Common myeloid progenitor, CD34-positive (primary cell): ENCODE results near the gene GRB10.

ENCODE experiments used
- CTCF ChIA-PET: fragments of 350-600 bp; sonication (Branson Sonifier 250); formaldehyde crosslinking; loops from one replicate; lab custom pipeline; 2021; ENCODE audit warnings: antibody characterized with exemption; lab: Charles Lee
- POLR2A ChIA-PET: fragments of 350-600 bp; sonication (Branson Sonifier 250); formaldehyde crosslinking; loops from one replicate; lab custom pipeline; 2021; ENCODE audit warnings: antibody characterized with exemption; lab: Charles Lee
- DNase-seq, 3 donors: peaks; one replicate each; pipeline versions ENCODE4 v3.0.0 to v3.0.0-alpha.2; 2013
- H3K27ac ChIP-seq, 2 experiments: 1 replicate in 1 of 2; 2 replicates in 1 of 2; pipeline ENCODE4 v1.7.0; 2013; ENCODE audit warnings: inconsistent platforms in 2 of 2, low read length in 2 of 2, mild to moderate bottlenecking in 2 of 2, low read depth in 1 of 2, moderate library complexity in 1 of 2; ENCODE audit not compliant: severe bottlenecking in 2 of 2, insufficient read depth in 1 of 2, poor library complexity in 1 of 2
- H3K27me3 ChIP-seq, 5 experiments: replicated peaks in 2 of 5; 1 replicate in 3 of 5; 2 replicates in 2 of 5; pipeline versions ENCODE4 v1.6.1 to v1.7.0; 2013; ENCODE audit warnings: low read length in 4 of 5, mild to moderate bottlenecking in 2 of 5, moderate library complexity in 2 of 5, inconsistent platforms in 1 of 5; ENCODE audit not compliant: insufficient read depth in 5 of 5, control insufficient read depth in 4 of 5
- H3K36me3 ChIP-seq, 4 experiments: 1 replicate in 2 of 4; 2 replicates in 2 of 4; pipeline versions ENCODE4 v1.6.1 to v1.7.0; 2013; ENCODE audit warnings: low read length in 3 of 4, control low read depth in 1 of 4, mild to moderate bottlenecking in 1 of 4; ENCODE audit not compliant: control insufficient read depth in 4 of 4, insufficient read depth in 4 of 4
- H3K4me1 ChIP-seq, 4 experiments: 1 replicate in 3 of 4; 2 replicates in 1 of 4; pipeline versions ENCODE4 v1.6.1 to v1.7.1; 2013; ENCODE audit warnings: low read length in 3 of 4, mild to moderate bottlenecking in 3 of 4, control low read depth in 1 of 4, inconsistent platforms in 1 of 4, moderate library complexity in 1 of 4; ENCODE audit not compliant: control insufficient read depth in 4 of 4, insufficient read depth in 4 of 4; ENCODE audit errors: control extremely low read depth in 1 of 4
- H3K4me3 ChIP-seq, 7 experiments: 1 replicate in 4 of 7; 2 replicates in 3 of 7; pipeline versions ENCODE4 v1.5.1 to v1.7.0; 2013; ENCODE audit warnings: mild to moderate bottlenecking in 7 of 7, low read length in 6 of 7, moderate library complexity in 6 of 7, inconsistent platforms in 2 of 7, low read depth in 2 of 7, control low read depth in 1 of 7; ENCODE audit not compliant: insufficient read depth in 4 of 7, control insufficient read depth in 1 of 7; ENCODE audit errors: extremely low read depth in 1 of 7
- H3K9me3 ChIP-seq, 5 experiments: 1 replicate in 4 of 5; 2 replicates in 1 of 5; pipeline versions ENCODE4 v1.6.1 to v1.7.1; 2013; ENCODE audit warnings: low read length in 4 of 5, mild to moderate bottlenecking in 2 of 5, inconsistent platforms in 1 of 5, low read depth in 1 of 5, moderate library complexity in 1 of 5; ENCODE audit not compliant: control insufficient read depth in 4 of 5, insufficient read depth in 2 of 5; ENCODE audit errors: control extremely low read depth in 1 of 5
- WGBS: methylation state at CpG from one replicate; pipeline ENCODE4 v1.1.5; 2013; ENCODE audit not compliant: insufficient coverage; 5-methylcytosine and 5-hydroxymethylcytosine counted together

GRB10 gene

GRCh38 chr7:50631639-50632038 is 151.1 kb downstream of the GRB10 start:
- peaks cover 0 to 17% (median 1%) of the 10 kb centered on the region in 5 experiments for H3K9me3 ChIP-seq
- ChIA-PET CTCF (interaction anchor here (0.9 to 5.0 kb wide), 12 partner anchors 8 to 140 kb away, joined by 3 to 44 read pairs (median 4); no protein-coding TSS in a partner anchor), POLR2A (interaction anchor here (0.5 kb wide), 1 partner anchor 169 kb away, joined by 4 read pairs; no protein-coding TSS in a partner anchor)
- no peaks in the 10 kb centered on the region for H3K27me3 ChIP-seq
- WGBS: 79% methylated on average over 6 of the region's 7 CpGs
- peaks cover 0 to 12% (median 6%) of the 10 kb centered on the region in 4 experiments for H3K36me3 ChIP-seq
- H3K4me3 ChIP-seq: no peak overlapping the region
- H3K27ac ChIP-seq: no peak overlapping the region
- no peak for DNase-seq
- peaks cover 0 to 4% (median 0%) of the 10 kb centered on the region in 4 experiments for H3K4me1 ChIP-seq

DNA sequence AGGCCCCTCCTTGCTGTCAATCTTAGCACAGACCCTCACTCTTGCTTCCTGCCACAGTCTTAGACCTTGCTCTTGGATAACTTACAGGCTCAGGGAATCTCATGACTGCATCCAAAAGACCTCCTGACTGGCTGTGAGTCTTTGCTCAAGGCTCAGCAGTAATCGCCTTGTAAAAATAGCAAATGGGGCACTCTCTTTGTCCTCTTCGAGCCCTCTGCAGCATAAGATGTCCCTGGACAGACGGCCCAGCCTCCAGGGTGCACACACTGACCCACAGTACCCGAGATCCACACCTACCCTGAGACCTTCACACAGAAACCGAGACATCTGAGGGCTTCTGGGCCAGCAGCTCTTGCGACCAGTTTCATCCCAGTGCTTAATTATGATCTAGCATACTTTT is 151.6 kb downstream of the GRB10 start:
- H3K27me3 ChIP-seq: no peaks in the 10 kb centered on the region
- no peak for DNase-seq
- H3K36me3 ChIP-seq: peaks cover 0 to 12% (median 11%) of the 10 kb centered on the region in 4 experiments
- peaks cover 0 to 4% (median 0%) of the 10 kb centered on the region in 4 experiments for H3K4me1 ChIP-seq
- POLR2A ChIA-PET: no interaction called here
- H3K9me3 ChIP-seq: peaks cover 0 to 12% (median 0%) of the 10 kb centered on the region in 5 experiments
- H3K4me3 ChIP-seq: no peak overlapping the region
- H3K27ac ChIP-seq: no peak overlapping the region
- CTCF ChIA-PET: interaction anchor here (1.0 to 5.0 kb wide), 10 partner anchors 9 to 47 kb away, joined by 3 to 44 read pairs (median 4); no protein-coding TSS in a partner anchor
- 98% methylated on average over 6 of the region's 6 CpGs for WGBS

DNA sequence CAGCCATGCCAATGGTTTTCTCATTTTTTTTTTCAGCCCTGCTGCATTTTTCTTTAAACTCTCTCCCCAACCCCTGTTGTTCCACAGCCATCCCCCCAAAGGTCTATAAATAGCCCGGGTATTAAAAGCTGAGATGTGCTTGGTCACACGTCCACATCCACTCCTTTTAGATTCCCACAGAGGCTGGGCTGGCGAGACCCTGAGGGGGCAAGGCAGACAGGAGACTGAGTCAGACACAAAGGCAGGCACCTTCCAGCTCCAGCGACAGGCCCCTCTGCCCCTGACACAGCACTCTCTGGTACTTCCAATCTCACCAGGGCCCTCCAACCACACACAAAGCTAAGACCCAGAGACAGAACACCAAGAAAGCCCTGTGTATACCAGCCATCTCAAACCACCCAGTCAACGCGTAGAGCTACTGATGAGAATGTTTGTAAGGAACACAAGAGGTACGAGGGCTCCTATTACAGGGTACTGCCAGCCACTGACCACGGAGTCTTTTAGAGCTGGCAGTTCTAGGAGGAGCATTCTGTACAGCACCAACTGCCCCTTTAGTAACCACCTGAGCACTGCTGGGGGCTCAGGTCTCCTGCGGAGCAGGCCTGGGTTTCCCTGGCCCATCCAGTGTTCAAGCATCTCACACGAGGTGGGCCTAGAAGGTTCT is 153.3 kb downstream of the GRB10 start:
- peaks cover 0 to under 1% (median 0%) of the 10 kb centered on the region in 5 experiments for H3K9me3 ChIP-seq
- peaks cover 0 to 16% (median 15%) of the 10 kb centered on the region in 4 experiments for H3K36me3 ChIP-seq
- H3K4me1 ChIP-seq: peaks cover 0 to 4% (median 0%) of the 10 kb centered on the region in 4 experiments
- CTCF ChIA-PET: interaction anchor here (1.0 to 3.0 kb wide), 10 partner anchors 10 to 510 kb away, joined by 3 to 16 read pairs (median 6); no protein-coding TSS in a partner anchor
- no peaks in the 10 kb centered on the region for H3K27me3 ChIP-seq
- H3K4me3 ChIP-seq: no peak overlapping the region
- no peak for DNase-seq
- H3K27ac ChIP-seq: no peak overlapping the region
- POLR2A ChIA-PET: no interaction called here
- WGBS: 97% methylated on average over 7 of the region's 10 CpGs

DNA sequence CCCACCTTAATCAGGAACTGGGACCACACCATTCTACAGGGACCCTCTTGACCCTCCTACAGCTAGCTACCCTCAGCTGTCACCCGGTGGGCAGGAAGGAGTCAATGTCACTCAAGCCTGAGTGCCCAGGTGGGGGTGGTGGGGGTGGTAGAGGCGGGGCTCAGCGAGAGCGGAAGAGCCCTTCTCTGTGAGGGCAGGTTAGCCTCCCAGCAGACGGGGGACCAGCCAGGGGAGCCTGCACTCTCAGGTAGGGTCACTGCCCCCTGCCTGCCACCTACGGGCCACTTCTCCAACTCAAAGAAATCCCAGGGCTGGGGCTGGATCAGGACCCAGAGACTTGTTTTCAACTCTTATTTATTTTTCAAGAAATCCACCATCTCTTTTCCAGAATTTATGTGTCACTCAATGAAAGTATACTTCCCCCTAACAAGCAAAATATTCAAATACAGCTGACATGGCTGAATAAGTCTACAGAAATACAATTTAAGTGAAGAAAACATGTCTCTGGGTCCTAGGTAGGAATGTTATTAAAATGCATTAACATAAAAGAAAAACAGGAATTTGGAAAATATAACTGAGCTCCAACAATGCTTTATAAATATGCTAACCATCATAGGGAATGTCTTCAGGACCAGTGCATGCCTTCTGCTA is 154.1 kb downstream of the GRB10 start:
- peaks cover 0 to 4% (median 0%) of the 10 kb centered on the region in 4 experiments for H3K4me1 ChIP-seq
- ChIA-PET CTCF (interaction anchor here (1.0 to 3.0 kb wide), 9 partner anchors 9 to 511 kb away, joined by 3 to 16 read pairs (median 5); no protein-coding TSS in a partner anchor), POLR2A (no interaction called here)
- H3K9me3 ChIP-seq: no peaks in the 10 kb centered on the region
- H3K4me3 ChIP-seq: no peak overlapping the region
- H3K27ac ChIP-seq: no peak overlapping the region
- no peak for DNase-seq
- peaks cover 0 to 19% (median 16%) of the 10 kb centered on the region in 4 experiments for H3K36me3 ChIP-seq
- H3K27me3 ChIP-seq: no peaks in the 10 kb centered on the region
- WGBS: 100% methylated on average over 3 of the region's 6 CpGs

DNA sequence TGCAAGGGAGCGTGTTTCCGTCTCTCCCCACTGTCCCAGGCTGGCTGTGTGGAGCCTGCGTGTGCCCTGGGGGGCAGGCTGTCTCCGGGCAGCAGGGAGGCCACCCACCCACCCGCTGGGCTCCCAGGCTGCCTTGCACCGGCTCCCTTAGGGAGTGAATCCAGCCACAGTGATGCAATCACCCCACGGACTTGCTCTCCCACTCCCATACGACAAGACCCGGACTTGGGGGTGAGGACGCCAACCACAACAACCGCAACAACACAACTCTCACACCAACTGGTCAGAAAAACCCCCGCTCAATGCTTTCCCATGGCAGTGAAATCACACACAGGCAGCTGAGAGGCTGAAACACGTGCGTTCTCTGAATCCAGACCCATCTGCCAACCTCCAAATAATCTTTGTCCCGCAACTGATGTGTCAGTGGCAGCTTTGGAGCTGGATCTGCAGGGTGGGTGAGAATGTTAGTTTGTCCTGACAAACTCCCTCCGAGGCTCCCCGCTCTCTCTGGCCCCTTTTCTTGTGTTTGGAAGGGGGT is 154.8 kb downstream of the GRB10 start:
- CTCF ChIA-PET: interaction anchor here (1.3 to 3.0 kb wide), 3 partner anchors 12 to 16 kb away, joined by 4 to 16 read pairs (median 7); no protein-coding TSS in a partner anchor
- Histone ChIP-seq H3K27ac (no peak overlapping the region), H3K4me3 (no peak overlapping the region), H3K9me3 (no peaks in the 10 kb centered on the region), H3K36me3 (peaks cover 0 to 20% (median 19%) of the 10 kb centered on the region in 4 experiments), H3K27me3 (no peaks in the 10 kb centered on the region), H3K4me1 (peaks cover 0 to 4% (median 0%) of the 10 kb centered on the region in 4 experiments)
- no peak for DNase-seq
- WGBS: 97% methylated on average over 11 of the region's 17 CpGs
- POLR2A ChIA-PET: no interaction called here

DNA sequence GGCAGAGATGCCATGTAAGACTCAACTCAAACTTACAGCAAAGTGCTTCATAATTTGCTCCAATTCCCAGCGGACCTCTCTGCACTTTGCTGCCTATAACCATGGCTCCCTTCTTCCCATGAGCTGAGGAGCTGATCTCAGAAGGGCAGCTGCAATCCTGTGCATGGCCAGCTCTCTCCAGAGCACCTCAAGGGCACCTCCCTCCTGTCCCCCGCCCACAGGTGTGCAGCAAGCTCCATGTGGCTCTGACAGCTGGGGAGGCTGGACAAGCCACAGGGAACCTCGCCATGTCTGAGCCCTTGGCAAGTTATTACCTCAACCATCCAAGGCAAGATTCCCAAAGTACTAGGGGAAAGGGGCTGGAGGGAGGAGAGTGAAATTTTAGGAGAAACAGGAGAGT is 156.4 kb downstream of the GRB10 start:
- ChIA-PET POLR2A (no interaction called here), CTCF (interaction anchor here (1.1 to 1.5 kb wide), 6 partner anchors 9 to 515 kb away, joined by 3 to 5 read pairs (median 4); no protein-coding TSS in a partner anchor)
- 100% methylated on average over 3 of the region's 3 CpGs for WGBS
- Histone ChIP-seq H3K27ac (no peak overlapping the region), H3K4me1 (no peaks in the 10 kb centered on the region), H3K9me3 (no peaks in the 10 kb centered on the region), H3K27me3 (no peaks in the 10 kb centered on the region), H3K36me3 (peaks cover 0 to 22% (median 20%) of the 10 kb centered on the region in 4 experiments), H3K4me3 (no peak overlapping the region)
- no peak for DNase-seq
